SK-N-MC (cell line): ENCODE data around the gene CAPSL.

Experiments used
- DNase-seq: peaks from one replicate; pipeline ENCODE4 v3.0.0-alpha.2; 2011; ENCODE audit warnings: low read depth, low spot score
- H3K27ac ChIP-seq: fragments of 200-600 bp; sonication (generic); 2 replicates; pipeline ENCODE4 v1.5.1; 2016; ENCODE audit warnings: mixed run types
- H3K36me3 ChIP-seq: fragments of 200-600 bp; sonication (generic); 2 replicates; pipeline ENCODE4 v1.6.1; 2017; ENCODE audit warnings: antibody characterized with exemption, low read length, mixed read lengths; ENCODE audit not compliant: insufficient read depth
- H3K4me3 ChIP-seq: fragments of 200-600 bp; sonication (generic); 2 replicates; pipeline ENCODE4 v1.5.1; 2016
- H3K9ac ChIP-seq: fragments of 200-600 bp; sonication (generic); 2 replicates; pipeline ENCODE4 v1.8.0; 2017; ENCODE audit warnings: mixed run types, mixed read lengths; ENCODE audit not compliant: insufficient read length
- H3K9me3 ChIP-seq: fragments of 200-600 bp; sonication (generic); 2 replicates; pipeline ENCODE4 v1.6.1; 2017; ENCODE audit warnings: low read depth, mild to moderate bottlenecking, antibody characterized with exemption, low read length, moderate library complexity, mixed read lengths
- EZH2 ChIP-seq: fragments of 200-600 bp; sonication (generic); IDR thresholded peaks from one replicate; pipeline ENCODE4 v1.6.1; 2017; ENCODE audit warnings: antibody characterized with exemption
- FOXP2 ChIP-seq: optimal IDR thresholded peaks from 2 replicates; pipeline ENCODE3; 2011; ENCODE audit warnings: mild to moderate bottlenecking, moderate library complexity; ENCODE audit not compliant: insufficient read depth; ENCODE audit errors: extremely low read length, control extremely low read depth
- POLR2AphosphoS5 ChIP-seq: IDR thresholded peaks from 2 replicates; pipeline ENCODE4 v1.6.1; 2012; ENCODE audit warnings: mild to moderate bottlenecking, low read depth, low read length, borderline replicate concordance

CAPSL gene

GRCh38 chr5:35876454-35876853 is 62.0 kb downstream of the CAPSL start:
- no peaks in the 10 kb centered on the region for H3K36me3 ChIP-seq
- TF ChIP-seq POLR2AphosphoS5 (no peak), EZH2 (no peak), FOXP2 (no peak)
- DNase-seq = no peak
- no peaks in the 10 kb centered on the region for H3K9me3 ChIP-seq
- no peak overlapping the region for H3K9ac ChIP-seq
- no peak overlapping the region for H3K27ac ChIP-seq
- H3K4me3 ChIP-seq = no peak overlapping the region

- no peak for DNase-seq
- H3K9ac ChIP-seq = no peak overlapping the region
- H3K36me3 ChIP-seq = no peaks in the 10 kb centered on the region
- no peaks in the 10 kb centered on the region for H3K9me3 ChIP-seq
- no peak overlapping the region for H3K4me3 ChIP-seq
- TF ChIP-seq FOXP2 = no peak
- TF ChIP-seq EZH2 = no peak
- no peak for TF ChIP-seq POLR2AphosphoS5
- no peak overlapping the region for H3K27ac ChIP-seq
These were observed 67.8 kb downstream of the CAPSL start for GRCh38 chr5:35870605-35871004.

DNA sequence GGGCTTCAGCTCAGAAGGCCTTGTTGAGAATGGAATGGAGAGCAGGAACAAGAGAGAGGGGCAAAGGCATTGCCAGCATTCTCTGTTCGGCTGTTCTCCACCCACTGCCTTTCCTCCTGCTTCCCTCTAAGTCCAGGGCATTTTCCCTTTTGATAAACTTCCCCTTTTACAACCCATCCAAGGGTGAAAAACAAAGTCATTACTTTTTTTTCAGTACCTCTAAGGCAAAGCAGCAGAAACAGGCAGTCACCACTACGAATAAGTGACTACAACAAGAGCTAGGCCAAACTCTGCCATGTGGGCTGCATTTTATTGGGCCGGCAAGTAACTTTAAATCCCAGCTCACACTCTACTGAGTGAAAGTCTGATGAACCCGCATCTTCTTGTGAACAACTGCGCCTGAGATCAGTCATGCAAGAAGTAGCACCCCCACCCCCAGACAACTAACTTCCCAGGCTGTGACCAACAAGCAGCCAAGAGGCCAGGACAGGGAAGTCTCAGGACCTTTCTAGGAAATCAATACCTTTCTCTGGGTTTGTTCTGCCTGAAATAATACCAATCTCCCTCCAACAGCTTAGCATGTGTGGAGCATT is 68.6 kb downstream of the CAPSL start:
- no peak for TF ChIP-seq EZH2
- H3K9ac ChIP-seq = no peak overlapping the region
- no peak overlapping the region for H3K27ac ChIP-seq

DNA sequence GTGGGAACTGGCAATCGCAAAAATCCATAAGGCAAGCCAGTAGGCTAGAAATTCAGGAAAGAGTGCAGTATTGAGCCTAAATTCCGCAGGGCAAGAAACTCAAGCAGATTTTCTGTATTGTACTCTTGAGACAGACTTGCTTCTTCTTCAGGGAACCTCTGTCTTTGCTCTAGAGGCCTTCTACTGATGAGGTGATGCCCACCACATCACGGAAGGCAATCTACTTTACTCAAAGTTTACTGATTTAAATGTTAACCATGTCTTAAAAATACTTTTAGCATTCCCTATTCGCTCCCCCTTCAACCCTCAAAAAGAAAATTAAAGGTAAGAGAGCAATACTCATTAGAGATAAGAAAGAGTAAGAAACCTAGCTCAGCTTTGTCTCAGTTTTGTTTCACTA is 70.4 kb downstream of the CAPSL start:
- Histone ChIP-seq H3K4me3 (no peak overlapping the region), H3K27ac (no peak overlapping the region)

More for the DNA sequence above, 68.6 kb downstream of the CAPSL start:
- DNase-seq = no peak
- H3K9me3 ChIP-seq = no peaks in the 10 kb centered on the region
- no peak overlapping the region for H3K4me3 ChIP-seq
- H3K36me3 ChIP-seq = no peaks in the 10 kb centered on the region

GRCh38 chr5:35863159-35863558 is 75.3 kb downstream of the CAPSL start:
- Histone ChIP-seq H3K4me3 (no peak overlapping the region), H3K9ac (no peak overlapping the region), H3K9me3 (no peaks in the 10 kb centered on the region), H3K27ac (no peak overlapping the region), H3K36me3 (no peaks in the 10 kb centered on the region)
- TF ChIP-seq POLR2AphosphoS5 = no peak
- TF ChIP-seq EZH2 = no peak
- no peak for TF ChIP-seq FOXP2
- DNase-seq = no peak

More for the DNA sequence above, 70.4 kb downstream of the CAPSL start:
- Histone ChIP-seq H3K9me3 (no peaks in the 10 kb centered on the region), H3K36me3 (no peaks in the 10 kb centered on the region), H3K9ac (no peak overlapping the region)
- DNase-seq = no peak
- TF ChIP-seq EZH2 (no peak), FOXP2 (no peak), POLR2AphosphoS5 (no peak)

GRCh38 chr5:35862126-35862525 is 76.3 kb downstream of the CAPSL start:
- no peaks in the 10 kb centered on the region for H3K36me3 ChIP-seq

DNA sequence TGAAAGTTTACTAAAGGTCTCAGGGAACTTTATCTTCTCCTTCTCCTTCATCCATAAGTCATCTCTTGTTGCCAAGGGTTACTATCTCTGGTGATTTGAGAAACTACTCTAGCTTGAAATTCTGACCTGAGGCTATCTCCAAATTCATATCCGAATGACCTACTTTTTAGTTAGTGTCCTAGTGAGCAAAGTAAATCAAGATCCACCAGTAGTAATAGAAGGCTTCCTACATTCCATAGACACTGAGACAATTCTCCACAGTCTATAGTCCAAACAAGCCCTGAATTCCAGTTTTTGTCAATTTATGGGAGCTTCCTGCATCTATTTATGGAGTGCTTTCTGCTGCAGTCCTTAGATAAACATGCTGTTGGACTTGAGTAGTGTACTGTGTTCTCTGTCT is 76.7 kb downstream of the CAPSL start:
- no peak overlapping the region for H3K27ac ChIP-seq
- no peaks in the 10 kb centered on the region for H3K36me3 ChIP-seq
- TF ChIP-seq POLR2AphosphoS5 = no peak
- TF ChIP-seq EZH2 = no peak
- no peak for TF ChIP-seq FOXP2
- H3K4me3 ChIP-seq = no peak overlapping the region
- no peak overlapping the region for H3K9ac ChIP-seq
- H3K9me3 ChIP-seq = no peaks in the 10 kb centered on the region
- DNase-seq = no peak

More at GRCh38 chr5:35862126-35862525, 76.3 kb downstream of the CAPSL start:
- no peaks in the 10 kb centered on the region for H3K9me3 ChIP-seq
- no peak overlapping the region for H3K4me3 ChIP-seq
- no peak for DNase-seq
- H3K27ac ChIP-seq = no peak overlapping the region
- TF ChIP-seq FOXP2 (no peak), POLR2AphosphoS5 (no peak), EZH2 (no peak)
- no peak overlapping the region for H3K9ac ChIP-seq

DNA sequence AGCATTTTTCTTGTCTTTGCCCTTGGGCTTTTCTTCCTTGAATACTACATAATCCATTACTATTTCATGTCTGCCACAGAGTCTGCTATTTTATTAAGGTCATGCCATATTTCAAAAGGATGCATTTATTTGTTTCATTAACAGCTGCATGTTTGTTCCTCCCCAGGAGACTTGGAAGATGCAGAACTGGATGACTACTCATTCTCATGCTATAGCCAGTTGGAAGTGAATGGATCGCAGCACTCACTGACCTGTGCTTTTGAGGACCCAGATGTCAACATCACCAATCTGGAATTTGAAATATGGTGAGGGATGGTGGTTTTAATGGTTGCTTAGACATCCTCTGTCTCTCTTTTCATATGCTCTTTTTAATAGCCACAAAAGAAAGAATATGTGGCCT is 77.7 kb downstream of the CAPSL start:
- TF ChIP-seq EZH2 (no peak), POLR2AphosphoS5 (no peak), FOXP2 (no peak)
- no peaks in the 10 kb centered on the region for H3K9me3 ChIP-seq
- no peak for DNase-seq
- no peak overlapping the region for H3K4me3 ChIP-seq
- H3K27ac ChIP-seq = no peak overlapping the region
- no peaks in the 10 kb centered on the region for H3K36me3 ChIP-seq
- H3K9ac ChIP-seq = no peak overlapping the region

DNA sequence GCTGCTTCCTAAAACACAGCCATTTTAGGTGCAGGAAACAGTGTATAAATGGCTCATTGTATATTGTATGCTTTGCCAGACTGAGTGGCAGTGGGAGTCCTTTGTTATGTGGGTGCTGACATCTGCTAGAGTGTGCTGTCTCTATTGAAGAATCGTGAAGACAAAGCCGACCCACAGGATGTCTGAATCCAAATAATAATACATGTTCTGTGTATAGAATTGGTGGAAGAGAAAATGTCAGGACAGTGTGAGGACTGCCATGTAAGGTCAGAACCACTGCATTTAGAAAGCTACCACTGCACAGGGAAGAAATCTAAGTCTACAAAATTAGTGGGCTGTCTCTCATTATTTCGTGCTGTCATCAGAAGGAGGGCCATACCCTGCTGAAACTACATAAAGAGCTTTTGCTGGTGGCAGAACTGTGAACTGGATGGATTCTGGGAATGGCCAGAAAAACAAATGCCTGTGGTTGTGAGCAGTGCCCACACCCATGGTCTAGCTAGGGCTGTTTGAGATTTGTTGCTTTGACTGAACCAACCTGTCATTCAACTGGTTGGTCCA is 79.2 kb downstream of the CAPSL start:
- no peak for DNase-seq
- Histone ChIP-seq H3K9ac (no peak overlapping the region), H3K27ac (no peak overlapping the region), H3K9me3 (no peaks in the 10 kb centered on the region), H3K4me3 (no peak overlapping the region), H3K36me3 (no peaks in the 10 kb centered on the region)
- TF ChIP-seq EZH2 (no peak), POLR2AphosphoS5 (no peak), FOXP2 (no peak)
